Measurements from ENCODE around the gene ZRANB3.

- TF ChIP-seq, protein P1, sequence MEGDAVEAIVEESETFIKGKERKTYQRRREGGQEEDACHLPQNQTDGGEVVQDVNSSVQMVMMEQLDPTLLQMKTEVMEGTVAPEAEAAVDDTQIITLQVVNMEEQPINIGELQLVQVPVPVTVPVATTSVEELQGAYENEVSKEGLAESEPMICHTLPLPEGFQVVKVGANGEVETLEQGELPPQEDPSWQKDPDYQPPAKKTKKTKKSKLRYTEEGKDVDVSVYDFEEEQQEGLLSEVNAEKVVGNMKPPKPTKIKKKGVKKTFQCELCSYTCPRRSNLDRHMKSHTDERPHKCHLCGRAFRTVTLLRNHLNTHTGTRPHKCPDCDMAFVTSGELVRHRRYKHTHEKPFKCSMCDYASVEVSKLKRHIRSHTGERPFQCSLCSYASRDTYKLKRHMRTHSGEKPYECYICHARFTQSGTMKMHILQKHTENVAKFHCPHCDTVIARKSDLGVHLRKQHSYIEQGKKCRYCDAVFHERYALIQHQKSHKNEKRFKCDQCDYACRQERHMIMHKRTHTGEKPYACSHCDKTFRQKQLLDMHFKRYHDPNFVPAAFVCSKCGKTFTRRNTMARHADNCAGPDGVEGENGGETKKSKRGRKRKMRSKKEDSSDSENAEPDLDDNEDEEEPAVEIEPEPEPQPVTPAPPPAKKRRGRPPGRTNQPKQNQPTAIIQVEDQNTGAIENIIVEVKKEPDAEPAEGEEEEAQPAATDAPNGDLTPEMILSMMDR (IDR thresholded peaks at IDR 0.05 in 2 of 3, conservative IDR thresholded peaks at IDR 0.05 in 1 of 3; ENCODE audit: borderline replicate concordance in 1 of 3, insufficient read depth in 1 of 3, low read depth in 2 of 3, low read length in 2 of 3) = no peak
- no peak for TF ChIP-seq POLR2AphosphoS5 (IDR thresholded peaks at IDR 0.05; ENCODE audit: low read depth, low read length)
- no peak for TF ChIP-seq POLR2A (IDR thresholded peaks at IDR 0.05; ENCODE audit: borderline replicate concordance, extremely low read depth, insufficient read depth, insufficient read length)
- TF ChIP-seq EZH2phosphoT487 (IDR thresholded peaks at IDR 0.05; ENCODE audit: borderline replicate concordance) = no peak
- TF ChIP-seq CEBPB (IDR thresholded peaks at IDR 0.05; ENCODE audit: low read depth) = no peak
- no peak for TF ChIP-seq RAD21 (IDR thresholded peaks at IDR 0.05; ENCODE audit: low read depth)
These were observed 278.1 kb downstream of the ZRANB3 start for GRCh38 chr2:135252805-135253458.

All from HCT116 (cell line).